ENCODE measurements around the gene DPF1. TPM values are rescaled to one million over a fixed set of nuclear protein-coding genes. Genes with fewer than 3 reads are reported as not detected.
A peak's percentile ranks its signal among the peaks of the same experiment; 100 is the strongest.

Gene DPF1
- polyA plus RNA-seq (1.5 to 1.9 TPM (median 1.8 TPM) in 3 replicates), polyA minus RNA-seq (1.3 to 2.4 TPM (median 2.0 TPM) in 3 replicates)
- polyA plus RNA-seq (2011; ENCODE audit: low read depth), result 1.3 TPM
- 0.78 and 2.1 TPM in 2 replicates for polyA plus RNA-seq (2011; cell fraction: cytosol; rRNA removed)
- 3.4 and 3.5 TPM in 2 replicates for polyA plus RNA-seq (2011; cell fraction: nucleus; rRNA removed)
- polyA plus RNA-seq (2012; ENCODE audit: low replicate concordance), result 0.71 and 1.9 TPM in 2 replicates
- polyA minus RNA-seq (2011; cell fraction: cytosol; rRNA and poly(A)+ RNA removed), result 2.9 TPM
- polyA minus RNA-seq (2011; cell fraction: nucleus; rRNA and poly(A)+ RNA removed), result 0.84 and 0.93 TPM in 2 replicates

DNA sequence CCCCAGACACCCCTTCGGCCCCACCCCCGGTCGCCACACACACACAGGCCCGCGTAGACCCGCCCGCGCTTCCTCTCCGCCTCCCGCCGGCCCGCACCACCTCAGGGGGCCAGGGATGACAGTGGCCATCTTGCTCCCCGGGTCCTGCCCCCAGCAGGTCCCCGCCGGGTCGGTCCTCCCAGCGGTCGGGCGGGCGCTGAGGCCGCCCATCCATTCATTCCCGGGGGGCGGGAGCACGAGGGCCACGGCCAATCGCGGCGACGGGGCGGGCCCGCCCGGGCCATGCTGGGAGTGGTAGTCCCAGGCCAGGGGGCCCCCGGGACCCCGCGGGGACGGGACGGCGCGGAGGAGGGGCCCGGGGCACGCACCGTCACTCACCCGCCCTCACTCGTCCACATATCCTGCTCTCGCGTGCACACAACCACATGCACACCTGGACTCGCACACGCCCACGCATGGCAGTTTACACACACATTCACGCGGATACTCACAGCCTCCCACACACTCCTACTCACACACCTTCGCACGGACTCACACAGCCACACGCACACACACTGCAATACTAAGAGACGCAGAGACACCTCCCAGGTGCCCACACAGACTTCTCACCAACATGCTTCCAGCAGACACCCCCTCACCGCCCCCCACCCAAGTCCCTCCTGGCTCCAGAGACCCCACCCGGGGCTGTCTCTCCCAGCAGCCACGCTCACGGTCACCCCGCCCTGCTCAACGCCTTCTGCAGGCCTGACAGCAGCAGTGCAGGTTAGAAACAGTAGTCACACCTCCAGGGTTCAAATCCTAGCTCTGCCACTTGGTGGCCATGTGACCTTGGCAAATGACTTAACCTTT, at the start of gene DPF1:
TSS of gene DPF1 (minus strand) at position 209 of the 849 bp plus-strand sequence. CDS start at position 129, 80 bp downstream.
- peak within 1 kb of the TSS; percentile 31 for H3K27ac ChIP-seq (ENCODE audit: control insufficient read depth, insufficient read depth, low read length)
- peak; percentile 48 for DNase-seq (ENCODE audit: low read depth, low spot score)
- peak within 1 kb of the TSS; percentile 65 to 72 (median 71) for H3K4me3 ChIP-seq (ENCODE audit: control insufficient read depth in 2 of 3, extremely low read depth in 1 of 3, insufficient read depth in 2 of 3, low read depth in 1 of 3, low read length in 3 of 3)
- peak within 1 kb of the TSS; percentile 92 for H3K4me2 ChIP-seq (ENCODE audit: control insufficient read depth, extremely low read depth, insufficient read depth, low read depth, low read length)
- peaks cover 4% of the 10 kb centered on the region for H3K27me3 ChIP-seq (ENCODE audit: control insufficient read depth, extremely low read depth, insufficient read depth, low read length)
- no peaks in the 10 kb centered on the region for H3K79me2 ChIP-seq (ENCODE audit: control insufficient read depth, insufficient read depth, low read length)
- H2AFZ ChIP-seq (ENCODE audit: control insufficient read depth, low read length), result peak within 1 kb of the TSS; percentile 94
- no peaks in the 10 kb centered on the region for H3K9me1 ChIP-seq (ENCODE audit: control insufficient read depth, extremely low read depth, insufficient read depth, low read length)
- no peaks in the 10 kb centered on the region for H3K9me3 ChIP-seq (ENCODE audit: control insufficient read depth, low read depth, low read length)
- no peaks in the 10 kb centered on the region for H3K36me3 ChIP-seq (ENCODE audit: control insufficient read depth in 2 of 2, extremely low read depth in 1 of 2, insufficient read depth in 2 of 2, low read length in 2 of 2)
- no peak for FAIRE-seq
- H3K9ac ChIP-seq (ENCODE audit: control insufficient read depth, extremely low read depth, insufficient read depth, low read length), result peak within 1 kb of the TSS; percentile 61
- no peaks in the 10 kb centered on the region for H4K20me1 ChIP-seq (ENCODE audit: control insufficient read depth, extremely low read depth, insufficient read depth, low read length)
- dilution Hi-C loops (cut with MboI; ENCODE audit: extremely low pct_ligation_motif_present, low sequenced_read_pairs), result no loop called here
- H3K4me1 ChIP-seq (ENCODE audit: control insufficient read depth, extremely low read depth, insufficient read depth, low read length), result peaks cover 22% of the 10 kb centered on the region
- TF ChIP-seq, protein P1, sequence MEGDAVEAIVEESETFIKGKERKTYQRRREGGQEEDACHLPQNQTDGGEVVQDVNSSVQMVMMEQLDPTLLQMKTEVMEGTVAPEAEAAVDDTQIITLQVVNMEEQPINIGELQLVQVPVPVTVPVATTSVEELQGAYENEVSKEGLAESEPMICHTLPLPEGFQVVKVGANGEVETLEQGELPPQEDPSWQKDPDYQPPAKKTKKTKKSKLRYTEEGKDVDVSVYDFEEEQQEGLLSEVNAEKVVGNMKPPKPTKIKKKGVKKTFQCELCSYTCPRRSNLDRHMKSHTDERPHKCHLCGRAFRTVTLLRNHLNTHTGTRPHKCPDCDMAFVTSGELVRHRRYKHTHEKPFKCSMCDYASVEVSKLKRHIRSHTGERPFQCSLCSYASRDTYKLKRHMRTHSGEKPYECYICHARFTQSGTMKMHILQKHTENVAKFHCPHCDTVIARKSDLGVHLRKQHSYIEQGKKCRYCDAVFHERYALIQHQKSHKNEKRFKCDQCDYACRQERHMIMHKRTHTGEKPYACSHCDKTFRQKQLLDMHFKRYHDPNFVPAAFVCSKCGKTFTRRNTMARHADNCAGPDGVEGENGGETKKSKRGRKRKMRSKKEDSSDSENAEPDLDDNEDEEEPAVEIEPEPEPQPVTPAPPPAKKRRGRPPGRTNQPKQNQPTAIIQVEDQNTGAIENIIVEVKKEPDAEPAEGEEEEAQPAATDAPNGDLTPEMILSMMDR (optimal IDR thresholded peaks at IDR 0.05 in 1 of 3, IDR thresholded peaks at IDR 0.05 in 1 of 3, conservative IDR thresholded peaks at IDR 0.05 in 1 of 3; ENCODE audit: extremely low read depth in 1 of 3, insufficient read depth in 2 of 3, low read length in 3 of 3), result peak; percentile 36 to 57 (median 56)
- no peak for TF ChIP-seq EZH2 (IDR thresholded peaks at IDR 0.05; ENCODE audit: low read length)

DNA sequence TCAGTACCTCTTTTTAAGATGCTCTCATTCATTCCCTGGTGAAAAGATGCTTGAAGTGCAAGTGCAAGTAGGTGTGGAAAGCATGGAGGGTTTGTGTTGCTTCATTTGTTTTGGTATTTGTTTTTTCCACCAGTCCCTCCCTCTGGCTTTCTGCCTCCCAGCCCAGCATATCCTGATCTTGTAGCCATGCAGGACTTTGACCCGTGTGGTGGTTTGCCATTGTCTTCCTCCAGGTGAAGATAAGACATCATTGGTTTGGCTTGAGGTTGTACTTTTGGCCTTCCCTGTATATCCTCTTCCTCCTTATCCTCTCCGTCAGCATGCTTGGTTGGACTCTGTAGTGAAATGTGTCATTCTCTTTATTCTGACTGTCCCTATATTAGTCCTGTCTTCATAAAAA, 49.5 kb upstream of the DPF1 start:
- H3K4me1 ChIP-seq (ENCODE audit: control insufficient read depth, extremely low read depth, insufficient read depth, low read length), result peaks cover 28% of the 10 kb centered on the region
- no peak for FAIRE-seq
- H3K79me2 ChIP-seq (ENCODE audit: control insufficient read depth, insufficient read depth, low read length), result peaks cover 97% of the 10 kb centered on the region

More for the DNA sequence above, 49.5 kb upstream of the DPF1 start:
- Histone ChIP-seq H3K9ac (ENCODE audit: control insufficient read depth, extremely low read depth, insufficient read depth, low read length) (no peak overlapping the region), H3K36me3 (ENCODE audit: control insufficient read depth in 2 of 2, extremely low read depth in 1 of 2, insufficient read depth in 2 of 2, low read length in 2 of 2) (peaks cover 14 to 28% of the 10 kb centered on the region in 2 experiments), H3K27me3 (ENCODE audit: control insufficient read depth, extremely low read depth, insufficient read depth, low read length) (no peaks in the 10 kb centered on the region), H4K20me1 (ENCODE audit: control insufficient read depth, extremely low read depth, insufficient read depth, low read length) (peaks cover 44% of the 10 kb centered on the region), H3K27ac (ENCODE audit: control insufficient read depth, insufficient read depth, low read length) (no peak overlapping the region), H3K4me2 (ENCODE audit: control insufficient read depth, extremely low read depth, insufficient read depth, low read depth, low read length) (no peak overlapping the region), H3K9me3 (ENCODE audit: control insufficient read depth, low read depth, low read length) (no peaks in the 10 kb centered on the region), H2AFZ (ENCODE audit: control insufficient read depth, low read length) (no peak overlapping the region), H3K4me3 (ENCODE audit: control insufficient read depth in 2 of 3, extremely low read depth in 1 of 3, insufficient read depth in 2 of 3, low read depth in 1 of 3, low read length in 3 of 3) (no peak overlapping the region), H3K9me1 (ENCODE audit: control insufficient read depth, extremely low read depth, insufficient read depth, low read length) (peaks cover 5% of the 10 kb centered on the region)
- no peak for TF ChIP-seq EZH2 (IDR thresholded peaks at IDR 0.05; ENCODE audit: low read length)
- TF ChIP-seq, protein P1 (optimal IDR thresholded peaks at IDR 0.05 in 1 of 3, IDR thresholded peaks at IDR 0.05 in 1 of 3, conservative IDR thresholded peaks at IDR 0.05 in 1 of 3; ENCODE audit: extremely low read depth in 1 of 3, insufficient read depth in 2 of 3, low read length in 3 of 3), result no peak
- no peak for DNase-seq (ENCODE audit: low read depth, low spot score)
- dilution Hi-C loops (cut with MboI; ENCODE audit: extremely low pct_ligation_motif_present, low sequenced_read_pairs), result no loop called here
